H1 (cell line): ENCODE measurements around the gene CPA1.

Experiments
- CTCF ChIP-seq, 3 experiments: IDR thresholded peaks; 1 replicate in 2 of 3; 2 replicates in 1 of 3; pipeline versions ENCODE4 v1.5.1 to v1.6.1; 2011; ENCODE audit warnings: low read length in 3 of 3, mild to moderate bottlenecking in 3 of 3, inconsistent platforms in 2 of 3, low read depth in 1 of 3, moderate library complexity in 1 of 3; ENCODE audit not compliant: insufficient read depth in 1 of 3; ENCODE audit errors: control extremely low read depth in 1 of 3
- MAX ChIP-seq: IDR thresholded peaks from 2 replicates; pipeline ENCODE4 v1.6.1; 2012; ENCODE audit warnings: inconsistent platforms
- POLR2A ChIP-seq, 2 experiments: IDR thresholded peaks; 1 replicate in 1 of 2; 2 replicates in 1 of 2; pipeline ENCODE4 v1.6.1; 2011; ENCODE audit warnings: low read depth in 2 of 2, low read length in 2 of 2, mild to moderate bottlenecking in 2 of 2; ENCODE audit errors: control extremely low read depth in 1 of 2

- TF ChIP-seq POLR2A (IDR thresholded peaks at IDR 0.05; ENCODE audit: control extremely low read depth in 1 of 2, low read depth in 2 of 2, low read length in 2 of 2) (no peak), CTCF (IDR thresholded peaks at IDR 0.05; ENCODE audit: control extremely low read depth in 1 of 3, insufficient read depth in 1 of 3, low read depth in 1 of 3, low read length in 3 of 3) (no peak), MAX (no peak)
Observed at GRCh38 chr7:130433301-130433700, 53.0 kb downstream of the CPA1 start.
